Pulmonary artery endothelial cell (primary cell): Measurements from ENCODE around the gene ADCY1. TPM values are rescaled to one million over a fixed set of nuclear protein-coding genes. Genes with fewer than 3 reads are reported as not detected.

ENCODE experiments used
- DNase-seq: peaks from one replicate; pipeline ENCODE4 v3.0.0-alpha.2; 2011; ENCODE audit warnings: low read depth, low spot score
- total RNA-seq: library from RNA; depleted of rRNA; stranded (reverse); fragments of >200 nt; gene quantifications from 2 replicates; pipeline ENCODE4 v1.2.3, GENCODE V29; 2014

ADCY1 gene
- total RNA-seq, 1 donor from 2014 or later, result 0.26 TPM

DNA sequence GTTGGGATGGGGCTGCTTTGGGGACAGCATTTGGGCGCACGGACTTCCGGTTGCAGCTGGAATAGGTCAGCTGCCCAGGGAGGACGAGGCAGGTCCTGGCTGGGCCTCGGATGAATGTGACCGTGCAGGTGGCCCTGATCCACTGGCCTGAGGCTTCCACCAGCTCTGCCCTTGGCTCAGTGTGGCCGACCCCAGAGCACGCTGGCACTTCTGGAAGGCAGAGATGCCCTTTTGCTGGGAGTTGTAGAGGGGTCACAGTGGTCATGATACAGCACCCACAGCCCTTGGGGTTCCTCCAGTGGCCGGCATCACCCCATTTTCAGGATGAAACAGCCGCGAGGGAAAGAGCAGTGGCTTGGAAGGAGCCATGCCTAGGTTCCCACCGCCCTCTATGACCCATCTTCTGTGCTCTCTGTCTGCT lies 19.0 kb downstream of the ADCY1 start:
- DNase-seq, result no peak

DNA sequence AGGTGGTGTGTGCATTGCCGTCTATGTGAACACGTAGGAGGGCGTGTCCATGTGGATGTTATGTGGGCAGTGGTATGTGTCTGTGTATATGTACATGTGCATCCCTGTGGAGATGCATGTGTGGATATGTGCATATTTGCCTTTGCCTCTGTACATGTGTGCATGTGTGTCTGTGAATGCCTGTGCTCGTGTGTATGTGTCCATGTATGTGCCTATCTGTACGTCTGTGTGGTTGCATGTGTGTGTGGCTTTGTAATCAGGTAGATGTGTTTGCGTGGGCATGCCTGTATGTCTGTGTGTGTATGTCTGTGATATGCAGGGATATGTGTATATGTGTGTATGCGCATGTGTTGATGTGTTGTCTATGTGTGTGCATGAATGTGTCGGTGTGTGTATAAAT lies 19.7 kb downstream of the ADCY1 start:
- DNase-seq, result no peak

DNA sequence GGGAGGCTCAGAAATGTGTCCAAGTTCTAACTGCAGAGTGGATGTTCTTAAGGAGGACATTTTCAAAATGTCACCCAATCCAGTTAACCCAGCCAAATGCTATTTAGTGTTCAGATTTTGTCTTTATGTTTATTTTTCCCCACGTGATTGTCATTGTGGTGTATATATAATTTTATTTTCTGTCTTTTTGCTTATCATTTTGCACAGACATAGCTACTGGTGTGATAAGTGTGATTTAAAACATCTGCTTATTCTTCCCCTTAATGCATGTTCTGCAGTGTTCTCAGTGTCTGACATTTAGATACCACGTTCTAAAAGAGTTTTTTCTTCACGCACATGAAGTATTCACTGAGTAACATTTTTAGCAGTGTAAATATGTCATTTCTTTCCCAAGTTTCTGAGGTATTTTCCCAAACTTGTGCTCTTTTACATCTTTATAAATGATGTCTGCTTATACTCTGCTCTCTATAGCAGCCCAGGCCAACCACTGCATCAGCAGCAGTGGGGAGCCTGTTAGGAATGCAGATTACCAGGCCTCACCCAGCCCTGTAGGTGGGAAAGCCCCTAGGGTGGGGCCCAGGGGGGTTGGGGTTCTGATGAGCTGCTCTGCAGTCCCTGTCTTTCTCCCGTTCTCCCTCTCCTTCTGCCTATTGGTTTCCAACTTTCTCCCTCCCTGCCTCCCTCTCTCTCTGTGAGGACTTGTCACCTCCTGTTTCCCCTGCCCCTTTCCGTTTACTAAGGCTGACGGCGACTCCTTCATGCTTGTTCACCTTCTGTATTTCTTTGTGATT lies 20.8 kb downstream of the ADCY1 start:
- no peak for DNase-seq

DNA sequence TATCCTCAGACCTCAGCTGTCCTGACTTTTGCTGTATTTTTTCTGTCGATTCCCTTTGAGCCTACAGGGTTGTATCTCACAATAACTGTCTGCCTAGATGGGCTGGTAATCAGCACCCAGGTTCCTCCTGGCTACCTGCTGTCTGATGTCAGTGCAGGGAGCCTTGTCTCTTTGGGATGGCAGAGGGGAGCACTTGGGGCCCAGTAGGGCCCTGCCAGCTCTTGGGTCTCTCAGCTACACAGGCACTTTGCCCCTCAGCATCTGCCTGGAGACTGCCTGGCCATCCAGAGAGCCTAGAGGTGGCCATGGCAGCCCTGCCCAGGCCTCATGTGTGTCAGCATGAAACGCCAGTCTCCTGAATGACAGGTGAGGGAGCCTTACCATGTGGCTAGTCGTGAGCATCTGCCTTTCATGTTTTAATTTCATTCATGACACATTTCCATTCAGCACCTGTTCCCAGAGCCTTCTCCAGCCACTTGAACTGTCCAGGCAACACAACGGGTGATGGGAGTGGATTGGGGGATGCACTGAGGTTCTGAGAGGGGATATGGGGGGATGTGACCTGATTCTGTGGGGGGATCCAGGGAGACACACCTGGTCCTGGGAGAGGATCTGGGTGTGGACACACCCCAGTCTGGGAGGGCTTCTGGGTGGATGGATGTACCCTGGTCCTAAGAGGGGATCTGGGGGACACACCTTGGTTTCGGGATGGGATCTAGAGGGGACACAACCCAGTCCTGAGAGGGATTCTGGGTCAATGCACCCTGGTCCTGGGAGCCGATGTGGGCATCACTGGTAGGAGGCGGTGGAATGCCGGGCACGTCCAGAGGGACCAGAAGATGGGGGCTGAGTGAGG lies 21.9 kb downstream of the ADCY1 start:
- no peak for DNase-seq

DNA sequence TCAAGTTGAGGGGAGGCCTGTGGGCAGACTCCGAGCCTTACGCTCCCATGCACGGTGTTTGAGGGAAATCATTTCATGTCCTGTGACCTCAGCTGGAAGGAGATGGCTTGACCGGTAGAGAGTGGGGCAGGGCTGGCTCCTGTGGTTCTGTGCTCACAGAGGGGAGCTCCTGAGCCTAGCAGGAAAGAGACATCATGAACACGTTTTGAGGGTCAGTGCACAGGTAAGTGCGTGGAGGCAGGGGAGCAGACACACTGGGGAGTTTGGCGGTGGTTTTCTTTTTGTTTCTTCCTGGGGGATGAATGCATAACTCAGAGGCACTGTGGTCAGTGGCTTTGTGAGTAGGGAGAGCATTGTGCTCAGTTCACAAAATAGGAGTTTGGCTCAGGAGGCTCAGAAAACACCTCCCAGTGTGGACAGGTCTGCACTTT lies 22.5 kb downstream of the ADCY1 start:
- DNase-seq, result no peak

DNA sequence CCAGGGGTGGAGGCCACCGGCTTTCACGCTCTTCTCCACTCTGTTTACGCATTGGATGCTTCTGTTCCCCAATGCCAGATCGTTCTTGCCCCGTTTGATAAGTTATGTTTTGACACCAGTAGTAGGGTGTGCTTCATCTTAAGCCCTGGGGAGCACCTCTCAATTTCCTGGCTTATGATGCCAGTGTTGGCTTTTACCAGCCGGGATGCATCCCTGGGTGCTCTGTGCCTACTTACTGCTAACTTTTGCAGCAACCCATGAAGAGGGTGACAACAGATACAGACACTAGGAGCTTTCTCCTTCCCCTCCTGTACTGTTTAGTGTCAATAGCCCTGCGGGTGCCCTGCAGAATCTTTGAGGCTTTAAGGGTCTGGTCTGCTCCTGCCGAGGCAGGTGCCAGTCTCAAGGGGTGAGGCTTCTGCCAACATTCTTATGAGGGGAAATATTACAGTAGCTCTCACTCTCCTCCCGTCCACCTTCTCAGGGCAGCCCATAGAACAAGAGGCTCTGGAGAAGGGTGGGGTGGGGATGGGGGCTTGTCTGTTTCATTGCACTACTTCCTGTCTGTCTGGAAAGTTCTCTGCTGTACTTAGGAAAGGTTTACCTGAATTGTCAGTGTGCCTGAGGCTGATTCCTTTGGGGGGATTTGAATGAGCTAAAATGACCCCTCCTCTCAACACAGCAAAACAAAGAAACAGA lies 23.3 kb downstream of the ADCY1 start:
- no peak for DNase-seq

DNA sequence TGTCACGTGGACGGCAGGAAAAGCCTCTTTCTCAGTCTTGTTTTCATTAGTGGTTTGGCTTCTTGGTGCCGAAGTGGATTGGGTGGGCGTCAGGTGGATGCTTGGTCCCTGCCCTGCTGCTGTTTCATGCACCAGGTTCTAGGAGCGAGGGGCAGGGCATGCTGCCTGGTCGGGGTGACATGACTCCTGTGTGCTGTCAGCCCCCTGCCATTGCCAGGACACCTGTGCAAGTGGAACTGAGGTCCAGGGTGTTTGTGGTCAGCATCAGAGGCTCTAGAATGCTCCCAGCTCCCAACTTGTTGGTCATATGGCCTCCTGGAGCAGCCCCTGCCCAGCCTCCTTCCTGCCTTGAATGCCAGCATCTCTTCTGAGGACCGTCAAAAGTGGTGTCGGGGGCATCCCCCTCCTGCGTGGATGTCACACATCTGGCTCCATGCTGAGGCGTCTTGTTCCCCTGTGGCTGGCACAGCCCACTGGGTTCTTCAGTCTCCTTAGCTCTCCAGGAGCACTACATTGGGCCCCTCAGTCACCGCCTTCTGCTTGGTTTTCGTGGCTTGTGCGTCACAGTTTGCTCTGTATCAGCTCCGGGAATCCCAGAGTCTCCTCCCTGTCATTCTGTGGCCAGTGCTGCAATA lies 24.8 kb downstream of the ADCY1 start:
- DNase-seq, result no peak

DNA sequence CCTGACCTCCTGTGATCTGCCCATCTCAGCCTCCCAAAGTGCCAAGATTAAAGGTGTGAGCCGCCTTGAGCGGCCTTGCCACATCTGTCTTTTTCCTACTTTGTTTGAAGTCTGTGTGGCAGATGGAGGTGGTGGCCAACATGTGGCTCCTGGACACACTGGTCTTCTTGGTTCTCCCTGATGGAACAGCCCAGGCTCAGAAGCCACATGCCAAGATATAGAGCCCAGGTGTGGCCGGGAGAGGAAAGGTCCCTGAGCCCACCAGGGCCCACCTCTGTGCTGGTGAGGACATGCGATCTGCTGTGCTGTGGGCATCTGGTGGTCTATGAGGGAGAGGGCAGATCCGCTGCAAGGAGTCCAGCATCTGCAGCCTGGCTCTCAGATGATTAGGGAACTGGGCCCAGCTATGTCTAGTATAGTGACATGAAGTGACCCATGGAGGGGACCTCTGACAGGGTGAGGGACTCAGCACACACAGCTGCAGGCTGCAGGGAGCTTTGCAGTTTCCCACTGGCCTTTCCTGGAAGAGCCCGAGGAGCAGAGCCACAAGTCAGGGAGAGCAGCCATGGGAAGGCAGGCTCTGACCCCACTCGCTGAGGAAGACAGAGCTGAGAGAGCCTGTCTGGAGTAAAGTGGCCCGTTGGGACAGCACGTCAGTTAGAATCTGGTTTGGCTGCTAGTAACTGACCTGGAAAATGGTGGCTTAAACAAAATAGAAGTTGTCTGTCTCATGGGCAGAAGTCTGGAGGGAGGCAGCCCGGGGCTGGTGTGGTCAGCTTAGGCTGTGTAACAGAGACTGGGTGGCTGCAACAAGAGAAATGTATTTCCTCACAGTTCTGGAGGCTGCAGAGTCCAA lies 25.9 kb downstream of the ADCY1 start:
- DNase-seq, result no peak

DNA sequence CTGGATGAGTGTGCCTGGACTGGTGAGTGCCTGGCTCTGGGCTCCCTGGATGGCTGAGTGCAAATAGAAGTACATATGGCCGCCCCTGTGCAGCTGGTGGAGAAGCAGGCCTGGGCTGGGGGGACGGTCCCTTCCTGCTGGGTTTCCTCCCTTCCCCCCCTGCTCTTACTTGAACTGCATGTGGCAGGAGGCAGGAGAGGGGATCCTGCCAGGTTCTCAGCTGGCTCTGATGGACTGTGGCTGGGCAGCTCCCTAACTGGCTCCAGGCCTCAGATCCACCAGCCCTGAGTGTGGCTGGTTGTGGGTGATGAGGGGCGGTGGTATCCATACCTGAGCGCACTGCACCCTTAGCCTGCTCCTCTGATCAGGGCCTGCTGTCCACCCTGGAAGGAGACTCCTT lies 26.9 kb downstream of the ADCY1 start:
- DNase-seq, result no peak

DNA sequence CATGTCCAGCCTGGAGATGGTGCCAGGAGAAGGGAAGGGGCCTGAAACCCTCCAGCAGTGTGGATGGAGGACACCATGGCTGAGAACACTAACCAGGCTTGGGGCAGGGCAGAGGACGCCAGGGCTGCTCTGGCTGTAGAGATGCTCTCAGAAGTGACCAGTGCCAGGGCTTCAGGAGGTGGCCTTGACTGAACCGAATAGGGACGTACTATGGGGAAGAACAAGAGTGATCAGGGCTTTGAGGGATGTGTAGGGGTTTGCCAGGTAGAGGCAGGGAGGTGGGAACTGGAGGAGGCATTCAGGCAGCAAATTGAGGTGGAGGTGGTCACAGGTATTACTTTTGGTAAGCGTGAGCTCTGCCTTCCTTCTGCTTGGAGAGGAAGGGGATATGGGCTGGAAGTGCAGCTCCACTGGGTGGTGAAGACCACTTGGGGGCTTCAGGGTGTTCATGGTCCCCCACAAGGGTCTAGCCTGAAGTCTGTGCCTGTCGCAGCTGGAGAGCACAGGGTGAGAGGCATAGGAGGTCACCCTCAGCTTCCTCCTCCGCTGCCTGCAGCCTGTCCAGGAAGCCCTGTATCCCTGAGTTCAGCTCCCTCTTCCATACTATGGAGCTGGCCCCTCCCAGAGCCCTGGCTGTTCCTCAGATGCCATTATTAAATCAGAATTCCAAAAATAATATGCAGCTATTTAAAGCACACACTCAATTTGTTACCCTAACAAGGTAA lies 27.8 kb downstream of the ADCY1 start:
- DNase-seq, result no peak

DNA sequence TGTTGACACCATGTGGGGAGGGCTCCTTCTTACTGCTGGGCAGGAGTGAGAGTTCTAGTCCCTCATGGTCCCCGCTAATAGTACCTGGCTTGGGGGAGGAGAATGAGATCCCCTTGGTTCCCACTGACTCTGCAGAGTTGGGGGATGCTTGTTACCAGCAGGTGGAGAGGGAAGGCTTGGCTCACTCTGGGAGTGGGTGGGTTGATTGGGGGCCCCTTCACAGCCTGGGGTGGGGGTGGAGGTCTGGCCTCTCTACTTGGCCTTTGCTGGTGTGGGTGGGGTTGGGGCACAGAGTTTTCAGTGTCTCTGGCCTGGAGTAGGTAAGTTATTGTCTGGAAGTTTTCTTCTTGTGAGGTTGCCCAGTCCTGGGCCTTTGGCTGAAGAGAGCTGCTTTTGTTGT lies 31.9 kb downstream of the ADCY1 start:
- DNase-seq, result no peak

DNA sequence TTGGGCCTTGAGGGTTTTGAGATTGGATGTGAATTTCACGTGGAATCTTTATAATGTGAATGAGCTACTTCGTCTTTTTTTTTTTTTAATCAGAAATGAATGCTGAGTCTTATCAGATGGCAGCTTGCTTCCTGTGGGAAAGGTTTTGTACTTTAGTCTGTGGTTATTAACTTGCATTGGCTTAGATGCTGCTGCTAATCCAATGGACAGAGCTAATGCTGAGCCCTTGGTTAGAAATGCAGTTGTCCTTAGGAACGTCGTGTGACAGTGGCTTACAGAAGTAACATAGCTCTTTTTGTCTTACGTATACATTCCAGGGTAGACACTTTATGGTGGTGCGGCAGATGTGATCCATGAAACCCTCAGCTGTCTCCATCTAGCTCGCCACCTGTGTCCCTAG lies 32.8 kb downstream of the ADCY1 start:
- DNase-seq, result no peak

DNA sequence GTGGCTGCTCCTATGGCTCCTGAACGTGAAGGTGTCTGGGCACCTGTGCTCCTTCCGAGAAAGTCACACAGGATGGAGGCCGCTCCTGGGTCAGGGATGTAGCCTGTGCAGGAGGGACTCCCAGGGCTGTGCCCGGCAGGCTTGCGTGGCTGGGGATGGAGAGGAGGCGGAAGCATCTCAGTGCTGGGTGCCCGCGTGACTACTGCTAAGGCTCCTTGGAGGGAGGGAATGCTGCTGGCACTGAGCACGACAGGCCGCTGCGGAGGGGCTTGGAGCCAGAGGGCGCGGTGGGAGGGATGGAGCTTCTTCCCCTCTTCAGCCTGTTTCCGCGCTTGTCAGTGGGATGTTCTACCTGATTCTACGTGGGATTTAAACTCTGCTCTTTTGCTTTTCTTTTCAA lies 35.0 kb downstream of the ADCY1 start:
- DNase-seq, result no peak

DNA sequence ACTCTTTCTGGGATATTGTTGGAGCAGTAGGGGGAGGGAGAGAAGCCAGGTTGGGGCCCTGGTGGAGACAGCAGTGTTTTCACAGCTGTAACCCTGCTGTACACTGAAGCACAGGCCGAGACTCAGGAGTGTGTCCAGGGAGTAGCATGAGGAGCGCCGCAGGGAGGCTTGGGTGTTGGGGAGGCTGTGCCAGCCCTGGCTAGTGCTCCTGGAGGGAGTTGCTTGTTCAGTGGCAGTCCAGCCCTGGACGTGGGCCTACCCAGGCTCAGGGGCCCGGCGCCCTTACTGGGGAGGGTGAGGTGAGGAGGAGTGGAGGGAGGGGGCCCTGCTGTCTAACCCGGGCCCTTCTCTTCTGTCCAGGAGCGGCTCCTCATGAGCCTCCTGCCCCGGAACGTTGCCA lies 35.9 kb downstream of the ADCY1 start:
- DNase-seq, result no peak

DNA sequence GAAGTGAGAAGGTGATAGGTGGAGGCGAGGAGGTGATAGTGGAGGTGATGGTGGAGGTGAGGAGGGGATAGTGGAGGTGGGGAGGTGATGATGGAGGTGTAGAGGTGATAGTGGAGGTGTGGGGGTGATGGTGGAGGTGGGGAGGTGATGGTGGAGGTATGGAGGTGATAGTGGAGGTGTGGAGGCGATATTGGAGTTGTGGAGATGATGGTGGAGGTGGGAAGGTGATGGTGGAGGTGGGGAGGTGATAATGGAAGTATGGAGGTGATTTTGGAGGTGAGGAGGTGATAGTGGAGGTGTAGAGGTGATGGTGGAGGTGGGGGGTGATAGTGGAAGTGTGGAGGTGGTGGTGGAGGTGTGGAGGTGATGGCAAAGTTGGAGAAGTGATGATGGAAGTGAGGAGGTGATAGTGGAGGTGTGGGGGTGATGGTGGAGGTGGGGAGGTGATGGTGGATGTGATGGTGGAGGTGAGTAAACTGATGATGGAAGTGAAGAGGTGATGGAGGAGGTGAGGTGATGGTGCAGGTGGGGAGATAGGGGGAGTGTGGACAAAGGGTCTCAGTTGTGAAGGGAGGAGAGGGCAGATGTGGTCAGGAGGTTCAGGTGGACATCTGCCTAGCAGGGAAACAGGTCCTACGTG lies 36.6 kb downstream of the ADCY1 start:
- DNase-seq, result no peak

DNA sequence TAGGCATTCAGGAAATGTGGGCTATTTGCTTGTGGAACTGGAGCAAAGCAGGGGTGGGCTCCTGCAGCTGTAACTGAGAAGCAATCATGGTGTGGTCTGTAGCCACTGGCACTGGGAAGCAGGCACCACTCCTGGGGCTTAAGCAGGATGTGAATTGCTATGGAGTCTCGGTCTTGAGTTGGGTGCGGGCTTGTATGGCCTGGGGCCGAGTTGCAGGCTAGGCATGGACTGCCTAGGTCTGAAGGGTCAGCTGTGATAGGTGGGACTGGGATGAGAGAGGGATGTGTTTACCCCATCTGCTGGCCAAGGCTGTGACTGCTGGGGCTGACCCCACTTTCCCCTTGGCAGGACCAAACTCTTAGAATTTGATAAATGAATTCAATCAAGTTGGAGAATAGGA lies 43.0 kb downstream of the ADCY1 start:
- no peak for DNase-seq

DNA sequence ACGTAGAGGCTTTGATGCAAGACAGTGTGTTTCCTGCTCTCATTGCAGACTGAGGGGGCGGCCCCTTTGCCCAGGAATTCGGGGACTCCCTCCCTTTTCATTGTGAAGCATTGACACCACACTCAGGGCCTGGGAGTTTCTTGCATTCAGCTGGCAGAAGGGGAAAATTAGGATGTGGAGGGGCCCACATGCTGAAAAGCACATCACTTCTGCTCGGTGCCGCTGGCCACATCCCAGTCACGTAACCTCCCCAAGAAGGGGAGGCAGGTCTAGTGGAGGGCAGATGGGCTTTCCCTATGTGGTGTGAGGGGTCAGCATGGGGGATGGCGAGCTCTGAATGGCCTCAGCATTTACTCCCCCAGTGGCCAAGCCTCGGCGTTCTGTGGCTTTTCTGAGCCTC lies 47.9 kb downstream of the ADCY1 start:
- DNase-seq, result no peak

DNA sequence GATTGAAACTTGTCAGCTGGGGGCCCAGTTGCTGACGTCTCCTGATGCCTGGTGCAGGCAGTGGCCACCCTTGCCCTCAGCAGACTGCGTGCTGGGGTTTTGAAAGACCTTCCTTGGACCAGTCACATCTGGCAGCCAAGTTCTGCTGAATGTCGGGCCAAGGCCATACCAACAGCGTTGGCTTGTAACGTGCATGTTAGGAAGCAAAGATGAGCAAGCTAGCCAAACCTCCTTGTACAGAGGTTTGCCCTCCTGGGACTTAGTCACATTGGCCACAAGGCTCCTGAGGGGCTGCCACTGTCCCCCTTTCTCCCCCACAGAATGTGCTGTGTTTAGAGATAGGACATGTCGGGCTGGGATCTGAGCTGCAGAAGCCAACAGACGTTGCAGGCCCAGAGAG lies 49.0 kb downstream of the ADCY1 start:
- DNase-seq, result no peak

DNA sequence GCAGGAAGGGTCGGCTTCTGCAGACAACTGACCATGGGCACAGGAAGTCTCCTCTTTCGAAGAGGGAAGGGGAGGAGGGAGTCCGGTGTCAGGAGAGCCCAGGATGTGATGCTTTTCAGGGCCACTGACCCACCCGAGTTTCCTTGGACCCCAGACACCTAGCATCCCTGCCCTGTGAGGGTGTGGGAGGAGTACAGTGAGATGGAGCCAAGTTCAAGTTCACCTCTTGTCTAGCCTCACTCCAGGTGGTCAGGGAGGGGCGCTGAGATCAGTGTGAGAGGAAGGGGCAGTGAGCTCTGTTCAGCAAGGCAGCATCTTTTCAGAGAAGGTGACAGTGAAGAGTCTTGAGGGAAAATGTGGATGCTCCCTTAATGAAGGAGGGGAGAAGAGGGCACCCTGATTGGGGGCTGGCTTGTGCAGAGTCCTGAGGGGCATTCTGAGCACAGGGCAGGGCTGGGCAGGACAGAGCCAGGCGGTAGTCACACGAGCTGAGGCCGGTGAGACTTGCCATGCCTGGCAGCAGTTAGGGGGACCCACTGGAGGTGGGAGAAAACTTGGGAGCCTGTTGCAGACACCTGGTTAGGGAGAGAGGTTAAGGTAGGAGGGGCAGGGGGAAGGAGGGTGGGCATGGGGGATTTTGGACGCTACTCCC lies 49.7 kb downstream of the ADCY1 start:
- no peak for DNase-seq
